Gastrocnemius medialis (tissue), 4 donors: Measurements from ENCODE around the gene TCEA2.

Experiments
- POLR2A ChIP-seq, 2 donors: fragments of 450-650 bp; IDR thresholded peaks; one replicate each; pipeline ENCODE4 v1.6.1; 2017; ENCODE audit warnings: antibody characterized with exemption in 2 of 2, mild to moderate bottlenecking in 2 of 2, moderate library complexity in 2 of 2
- TF ChIP-seq, protein P1 (sequence below), 5 experiments: fragments of 450-650 bp in 3 of 5; fragments of 200-600 bp in 2 of 5; sonication (generic) in 2 of 5; IDR thresholded peaks in 4 of 5; conservative IDR thresholded peaks in 1 of 5; 1 replicate in 4 of 5; 2 replicates in 1 of 5; pipeline ENCODE4 v1.5.1; 2016 to 2019; ENCODE audit warnings: antibody characterized with exemption in 5 of 5, mild to moderate bottlenecking in 3 of 5, moderate library complexity in 3 of 5

DNA sequence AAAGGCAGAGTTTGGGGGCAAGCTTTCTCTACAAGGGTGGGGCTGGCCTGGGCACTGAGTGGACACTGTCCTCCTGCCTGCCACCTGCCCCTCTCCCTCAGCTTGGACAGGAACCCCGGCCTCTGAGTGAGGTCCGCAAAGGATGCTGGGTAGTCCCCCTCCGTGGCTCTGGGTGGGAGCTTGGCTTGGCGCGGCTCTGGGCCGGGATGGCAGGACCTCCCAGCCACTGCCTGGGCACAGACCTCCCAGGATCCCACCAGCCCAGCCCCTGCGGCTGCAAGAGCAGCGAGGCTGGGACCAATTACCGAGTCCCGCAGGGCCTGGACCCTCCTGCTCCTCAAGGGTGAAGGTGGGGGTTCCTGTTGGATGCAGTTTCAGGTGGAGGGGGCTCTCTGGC lies 10.7 kb upstream of the TCEA2 start:
- no peak for TF ChIP-seq POLR2A (IDR thresholded peaks at IDR 0.05)
- TF ChIP-seq, protein P1, sequence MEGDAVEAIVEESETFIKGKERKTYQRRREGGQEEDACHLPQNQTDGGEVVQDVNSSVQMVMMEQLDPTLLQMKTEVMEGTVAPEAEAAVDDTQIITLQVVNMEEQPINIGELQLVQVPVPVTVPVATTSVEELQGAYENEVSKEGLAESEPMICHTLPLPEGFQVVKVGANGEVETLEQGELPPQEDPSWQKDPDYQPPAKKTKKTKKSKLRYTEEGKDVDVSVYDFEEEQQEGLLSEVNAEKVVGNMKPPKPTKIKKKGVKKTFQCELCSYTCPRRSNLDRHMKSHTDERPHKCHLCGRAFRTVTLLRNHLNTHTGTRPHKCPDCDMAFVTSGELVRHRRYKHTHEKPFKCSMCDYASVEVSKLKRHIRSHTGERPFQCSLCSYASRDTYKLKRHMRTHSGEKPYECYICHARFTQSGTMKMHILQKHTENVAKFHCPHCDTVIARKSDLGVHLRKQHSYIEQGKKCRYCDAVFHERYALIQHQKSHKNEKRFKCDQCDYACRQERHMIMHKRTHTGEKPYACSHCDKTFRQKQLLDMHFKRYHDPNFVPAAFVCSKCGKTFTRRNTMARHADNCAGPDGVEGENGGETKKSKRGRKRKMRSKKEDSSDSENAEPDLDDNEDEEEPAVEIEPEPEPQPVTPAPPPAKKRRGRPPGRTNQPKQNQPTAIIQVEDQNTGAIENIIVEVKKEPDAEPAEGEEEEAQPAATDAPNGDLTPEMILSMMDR (IDR thresholded peaks at IDR 0.05 in 4 of 5, conservative IDR thresholded peaks at IDR 0.05 in 1 of 5), result no peak
